Putamen (tissue), 1 donor: ENCODE data around the gene PPP1R16B.

ENCODE experiments used
- DNase-seq: peaks from one replicate; pipeline ENCODE4 v3.0.0-alpha.2; 2016; ENCODE audit warnings: low spot score

PPP1R16B gene

GRCh38 chr20:38877483-38877882 is 72.0 kb downstream of the PPP1R16B start:
- no peak for DNase-seq

DNA sequence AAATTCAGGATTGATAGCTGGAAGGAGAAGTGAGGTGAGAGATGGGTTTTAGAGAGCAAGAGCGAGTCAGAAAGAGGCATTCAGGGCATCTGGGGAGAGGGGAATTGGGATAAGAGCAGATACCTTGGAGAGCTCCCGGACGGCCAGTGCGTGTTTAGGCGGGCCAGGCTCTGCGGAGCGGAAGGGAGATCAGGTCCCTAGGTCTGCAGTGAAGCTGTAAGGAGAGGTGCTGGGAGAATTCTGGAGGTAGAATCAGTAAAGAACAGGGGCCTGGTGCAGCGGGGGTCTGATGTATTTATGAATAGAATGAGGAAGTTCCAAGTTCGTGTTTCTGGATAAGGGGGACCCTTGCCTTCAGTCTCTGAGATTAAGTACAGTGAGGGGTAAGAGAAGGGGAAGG is 73.4 kb downstream of the PPP1R16B start:
- DNase-seq = no peak

GRCh38 chr20:38880952-38881735 is 75.6 kb downstream of the PPP1R16B start:
- peak; percentile 77 for DNase-seq

DNA sequence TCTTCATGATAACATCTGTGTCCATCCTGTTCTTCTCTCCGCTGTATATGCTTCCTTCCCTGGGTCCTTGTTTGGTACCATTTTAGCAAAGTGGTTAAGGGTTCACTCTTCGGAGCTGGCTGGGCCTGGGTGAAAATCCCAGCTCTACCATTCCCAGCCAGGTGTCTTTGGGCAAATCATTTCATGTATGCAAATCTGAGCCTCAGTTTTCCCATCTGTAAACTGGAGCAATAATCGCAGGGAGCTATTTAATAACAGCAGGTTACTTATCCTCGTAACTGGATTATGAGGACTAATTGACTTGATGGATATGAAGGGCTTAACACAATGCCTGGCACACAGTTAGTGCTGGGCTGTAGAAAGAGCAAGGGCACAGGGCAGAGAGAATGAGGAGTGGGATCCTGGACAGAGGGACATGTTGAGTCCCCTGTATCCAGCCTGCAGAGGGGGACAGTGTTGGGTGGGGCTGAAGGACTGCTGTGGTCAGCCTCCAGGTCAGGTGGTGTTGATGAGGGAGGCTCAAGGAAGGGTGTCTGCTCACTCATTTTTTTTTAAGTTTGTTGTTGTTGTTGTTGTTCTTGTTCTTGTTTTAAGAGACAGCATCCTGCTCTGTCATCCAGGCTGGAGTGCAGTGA is 76.4 kb downstream of the PPP1R16B start:
- DNase-seq = no peak

DNA sequence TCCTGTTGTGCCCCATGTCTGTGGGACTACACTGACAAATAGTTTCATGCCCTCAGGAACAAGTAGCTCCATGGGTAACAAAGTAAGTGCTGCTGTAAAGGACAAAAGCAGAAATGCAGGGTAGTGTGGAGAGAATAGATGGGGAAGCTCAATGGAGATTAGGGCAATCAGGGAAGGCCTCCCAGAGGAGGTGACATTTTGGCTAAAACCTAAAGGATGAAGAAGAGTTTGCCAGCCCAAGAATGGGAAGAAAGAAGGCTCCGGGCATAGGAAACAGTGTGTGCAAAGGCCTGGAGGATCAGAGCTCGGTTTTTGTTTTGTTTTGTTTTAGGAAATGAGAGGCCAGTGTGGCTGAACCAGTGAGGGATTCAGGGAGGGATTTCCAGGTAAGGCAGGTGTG is 77.1 kb downstream of the PPP1R16B start:
- no peak for DNase-seq

- peak; percentile 57 for DNase-seq
Observed at GRCh38 chr20:38883081-38883980, 77.8 kb downstream of the PPP1R16B start.

- no peak for DNase-seq
Observed at GRCh38 chr20:38883981-38884733, 78.7 kb downstream of the PPP1R16B start.

DNA sequence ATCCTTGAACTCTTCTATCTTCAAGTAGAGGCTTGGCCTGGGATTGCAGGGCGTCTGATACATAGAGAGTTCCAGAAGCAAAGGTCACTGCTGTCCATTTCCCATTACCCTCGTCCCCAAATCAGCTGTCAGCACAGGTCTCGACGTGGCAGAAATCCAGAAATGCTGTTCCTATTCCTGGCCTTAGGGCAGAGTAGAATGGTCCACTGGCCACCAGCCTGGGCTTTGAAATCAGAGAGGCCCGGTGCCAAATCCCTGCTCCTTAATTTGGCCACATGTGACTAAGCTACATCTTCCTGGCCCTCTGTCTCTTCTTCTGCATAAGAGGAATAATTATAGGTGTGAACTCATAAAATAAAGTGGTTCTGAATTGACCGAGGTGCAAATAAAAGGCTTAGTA is 79.9 kb downstream of the PPP1R16B start:
- DNase-seq = no peak

DNA sequence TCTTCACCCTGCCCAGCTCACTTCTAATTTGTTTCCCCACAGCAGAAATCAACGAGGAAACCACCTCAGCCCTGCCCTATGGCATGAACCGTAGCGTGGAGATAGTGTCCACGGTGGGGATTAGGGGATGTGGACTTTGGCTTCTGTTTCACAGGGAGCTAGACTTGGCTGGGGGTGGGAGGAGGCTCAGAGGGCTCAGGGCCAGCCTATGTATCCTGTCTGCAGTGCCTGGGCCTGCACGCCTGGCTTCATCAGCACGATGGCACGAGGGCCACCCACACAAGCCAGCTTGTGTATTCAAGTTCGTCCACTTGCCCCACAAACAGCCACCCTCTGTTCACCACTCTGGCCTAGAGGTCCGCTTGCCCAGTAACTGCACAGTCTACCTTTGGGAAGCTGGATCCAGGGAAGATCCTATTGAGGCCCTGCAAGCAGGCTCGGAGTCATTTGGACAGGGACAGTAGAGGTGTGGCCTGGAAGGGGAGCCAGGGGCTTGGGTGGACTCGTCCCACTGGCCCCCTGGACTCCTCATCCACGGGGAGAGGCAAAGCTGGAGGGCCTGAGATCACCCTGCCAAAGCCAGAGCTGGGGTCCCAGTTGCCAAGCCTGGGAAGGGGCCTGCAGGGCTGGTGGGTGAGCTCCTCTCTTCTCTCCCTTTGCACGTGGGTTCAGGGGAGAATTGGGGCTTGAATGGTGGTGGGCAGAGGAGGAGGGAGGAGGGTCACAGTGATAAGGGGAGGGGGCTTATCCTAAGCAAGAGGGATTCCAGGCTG is 82.7 kb downstream of the PPP1R16B start:
- peak; percentile 88 for DNase-seq

DNA sequence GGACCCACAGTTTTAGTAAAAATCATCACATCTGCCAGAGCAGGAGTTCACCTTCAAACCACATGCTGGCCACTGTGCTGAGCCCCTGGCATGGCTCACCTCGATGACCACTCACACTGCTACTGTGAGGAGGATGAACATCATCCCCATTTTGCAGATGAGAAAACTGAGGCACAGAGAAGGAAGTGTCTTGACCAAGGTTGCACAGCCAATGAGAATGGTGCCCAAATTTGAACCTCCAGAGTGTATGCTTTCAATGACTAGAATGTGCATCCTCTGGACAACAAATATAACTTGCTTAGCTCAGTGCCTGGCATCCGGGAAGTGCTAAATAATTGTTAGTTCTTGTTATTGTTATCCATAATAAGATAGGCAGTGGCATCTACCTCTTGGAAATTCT is 83.6 kb downstream of the PPP1R16B start:
- DNase-seq = no peak

DNA sequence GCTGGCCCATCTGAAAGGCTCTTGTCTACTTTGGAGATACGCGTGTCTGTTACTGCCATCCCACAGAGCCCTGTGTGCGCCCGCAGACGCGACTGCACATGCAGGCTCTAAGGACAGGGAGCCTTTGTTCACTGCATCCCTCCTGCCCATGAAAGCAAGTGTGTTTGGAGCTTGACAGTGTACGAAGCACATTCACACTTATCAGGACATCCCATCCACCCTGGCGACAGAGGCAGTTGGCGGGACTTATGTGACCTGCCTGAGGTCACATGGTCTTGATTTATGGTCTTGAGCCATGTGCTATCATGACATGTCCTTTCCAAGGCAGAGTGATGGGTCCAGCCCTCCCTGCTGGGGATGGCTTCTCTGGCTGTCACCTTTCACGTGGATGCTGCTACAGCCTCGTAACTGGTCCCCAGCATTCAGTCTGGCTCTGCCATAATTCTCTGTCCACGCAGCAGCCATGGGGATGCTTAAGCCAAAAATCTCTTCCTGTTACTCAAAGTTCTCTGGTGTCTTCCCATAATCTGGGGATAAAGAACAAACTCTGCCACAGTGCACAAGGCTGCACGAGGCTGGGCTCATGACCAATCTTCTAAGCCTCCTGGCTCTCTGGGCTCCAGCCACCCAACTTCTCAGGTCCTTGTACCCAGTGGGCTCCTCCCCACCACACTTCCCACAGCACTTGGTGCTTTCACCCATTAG is 84.4 kb downstream of the PPP1R16B start:
- DNase-seq = peak; percentile 96

- no peak for DNase-seq
Observed at GRCh38 chr20:38890497-38890818, 85.0 kb downstream of the PPP1R16B start.

GRCh38 chr20:38892091-38892981 is 86.8 kb downstream of the PPP1R16B start:
- no peak for DNase-seq

DNA sequence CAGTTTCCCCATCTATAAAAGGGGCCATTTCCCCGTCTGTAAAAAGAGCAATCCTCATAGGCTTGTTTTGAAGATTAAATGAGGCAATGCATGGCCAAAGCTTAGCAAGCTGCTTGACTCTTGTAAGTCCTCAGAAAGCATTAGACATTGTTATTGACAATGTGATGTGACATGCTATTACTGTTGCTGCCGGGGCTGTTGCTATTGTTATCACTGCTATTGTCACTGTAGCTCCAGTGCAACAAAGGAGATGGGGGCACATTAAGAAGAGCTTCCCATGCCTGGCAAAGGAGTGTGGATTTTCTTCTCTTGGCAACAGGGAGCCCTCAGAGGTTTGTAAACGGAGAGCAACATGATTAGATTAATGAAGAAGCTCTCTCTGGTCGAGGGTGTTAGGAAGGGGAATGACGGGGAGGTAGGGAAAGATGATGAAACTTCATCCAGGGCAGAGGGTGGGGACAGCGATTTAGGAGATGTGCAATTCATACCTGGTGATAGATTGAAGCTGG is 87.6 kb downstream of the PPP1R16B start:
- no peak for DNase-seq

GRCh38 chr20:38893565-38894090 is 88.1 kb downstream of the PPP1R16B start:
- peak; percentile 79 for DNase-seq

DNA sequence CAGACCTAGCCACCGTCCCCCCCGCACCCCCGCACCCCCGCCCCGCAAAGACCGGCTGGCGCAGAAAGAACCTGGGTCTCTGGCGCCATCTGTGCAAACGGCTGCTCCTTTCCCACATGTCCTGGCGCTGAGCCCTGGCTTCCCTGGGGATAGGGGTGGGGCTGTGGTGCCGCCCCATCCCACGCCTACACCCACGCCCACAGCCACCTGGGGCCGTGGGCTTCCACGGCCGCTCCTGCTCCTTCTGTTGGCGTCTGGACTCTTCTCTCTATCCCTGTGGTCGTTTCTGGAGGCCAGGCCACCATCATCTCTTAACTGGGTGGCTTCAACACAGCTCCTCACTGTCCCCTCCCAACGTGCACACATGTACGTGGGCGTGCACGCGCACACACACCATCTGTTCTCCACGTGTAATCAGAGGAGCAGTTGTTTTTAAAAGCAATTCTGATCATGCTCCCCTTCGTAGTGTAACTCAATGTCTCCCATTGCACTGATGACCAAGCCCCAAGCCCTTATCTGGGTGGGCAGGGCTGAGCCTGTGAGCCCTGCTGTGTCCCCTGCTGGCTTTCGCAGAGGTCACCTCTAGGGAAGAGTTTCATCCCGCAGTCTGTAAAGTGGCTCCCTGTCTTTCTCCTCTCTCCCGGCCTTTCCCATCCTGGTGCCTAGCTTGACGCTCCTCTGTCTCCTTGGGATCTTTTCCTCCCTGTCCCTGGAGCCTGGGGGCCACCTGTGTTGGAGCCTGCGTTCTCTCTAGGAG is 88.8 kb downstream of the PPP1R16B start:
- DNase-seq = no peak

GRCh38 chr20:38895098-38895949 is 89.8 kb downstream of the PPP1R16B start:
- DNase-seq = no peak
